MM.1S (cell line): ENCODE results near the gene FAM124A.

Experiments
- DNase-seq: peaks from one replicate; pipeline ENCODE4 v3.0.0-alpha.2; 2015
- H2AFZ ChIP-seq: fragments of 300-600 bp; sonication (generic); 2 replicates; pipeline ENCODE4 v1.6.0; 2016; ENCODE audit warnings: antibody characterized with exemption, low read length
- H3F3A ChIP-seq: fragments of 300-600 bp; sonication (generic); 2 replicates; pipeline ENCODE4 v1.6.1; 2016; ENCODE audit warnings: mild to moderate bottlenecking, antibody characterized with exemption, low read length, moderate library complexity, mixed read lengths; ENCODE audit not compliant: insufficient read depth
- H3K27ac ChIP-seq: fragments of 300-600 bp; sonication (generic); 2 replicates; pipeline ENCODE4 v1.5.1; 2016; ENCODE audit warnings: mild to moderate bottlenecking, low read length
- H3K27me3 ChIP-seq: fragments of 300-600 bp; sonication (generic); replicated peaks from 2 replicates; pipeline ENCODE4 v1.6.0; 2016; ENCODE audit warnings: low read length; ENCODE audit not compliant: insufficient read depth
- H3K36me3 ChIP-seq: fragments of 300-600 bp; sonication (generic); replicated peaks from 2 replicates; pipeline ENCODE4 v1.6.1; 2016; ENCODE audit warnings: mild to moderate bottlenecking, low read length, mixed read lengths; ENCODE audit not compliant: insufficient read depth
- H3K4me1 ChIP-seq: fragments of 300-600 bp; sonication (generic); 2 replicates; pipeline ENCODE4 v1.6.1; 2016; ENCODE audit warnings: low read length, mixed read lengths
- H3K4me2 ChIP-seq: fragments of 300-600 bp; sonication (generic); 2 replicates; pipeline ENCODE4 v1.6.0; 2016; ENCODE audit warnings: low read depth, low read length
- H3K4me3 ChIP-seq: fragments of 300-600 bp; sonication (generic); 2 replicates; pipeline ENCODE4 v1.5.1; 2016; ENCODE audit warnings: low read length, mixed read lengths
- H3K79me2 ChIP-seq: fragments of 300-600 bp; sonication (generic); 2 replicates; pipeline ENCODE4 v1.6.1; 2016; ENCODE audit warnings: mixed run types, low read length, mixed read lengths
- H3K9ac ChIP-seq: fragments of 300-600 bp; sonication (generic); 2 replicates; pipeline ENCODE4 v1.6.1; 2016; ENCODE audit warnings: low read length, mixed read lengths
- H3K9me2 ChIP-seq: fragments of 300-600 bp; sonication (generic); replicated peaks from 2 replicates; pipeline ENCODE4 v1.6.1; 2016; ENCODE audit warnings: mild to moderate bottlenecking, low read length, mixed read lengths; ENCODE audit not compliant: insufficient read depth
- H3K9me3 ChIP-seq: fragments of 300-600 bp; sonication (generic); replicated peaks from 2 replicates; pipeline ENCODE4 v1.6.1; 2016; ENCODE audit warnings: mild to moderate bottlenecking, low read length, mixed read lengths; ENCODE audit not compliant: insufficient read depth
- H4K20me1 ChIP-seq: fragments of 300-600 bp; sonication (generic); 2 replicates; pipeline ENCODE4 v1.6.1; 2016; ENCODE audit warnings: mild to moderate bottlenecking, low read length, moderate library complexity, mixed read lengths; ENCODE audit not compliant: insufficient read depth
- CTCF ChIP-seq: fragments of 300-600 bp; sonication (generic); IDR thresholded peaks from 2 replicates; pipeline ENCODE4 v1.5.1; 2016; ENCODE audit warnings: antibody characterized with exemption, low read length, mixed read lengths
- EZH2 ChIP-seq: fragments of 300-600 bp; sonication (generic); optimal IDR thresholded peaks from 2 replicates; pipeline ENCODE3; 2017; ENCODE audit warnings: low read depth, mild to moderate bottlenecking, antibody characterized with exemption, low read length, mixed read lengths
- EZH2phosphoT487 ChIP-seq: fragments of 300-600 bp; sonication (generic); IDR thresholded peaks from 2 replicates; pipeline ENCODE4 v1.6.1; 2018; ENCODE audit warnings: antibody characterized with exemption, low read length

The FAM124A gene

GRCh38 chr13:51321836-51322235, 99.6 kb downstream of the FAM124A start:
- H3K79me2 ChIP-seq, result no peaks in the 10 kb centered on the region
- no peak for DNase-seq
- no peaks in the 10 kb centered on the region for H3K27me3 ChIP-seq
- no peaks in the 10 kb centered on the region for H3K9me2 ChIP-seq
- no peak overlapping the region for H2AFZ ChIP-seq
- H3K27ac ChIP-seq, result no peak overlapping the region
- H3K9me3 ChIP-seq, result no peaks in the 10 kb centered on the region
- no peaks in the 10 kb centered on the region for H3K36me3 ChIP-seq
- no peaks in the 10 kb centered on the region for H3K4me1 ChIP-seq
- H3K4me2 ChIP-seq, result no peak overlapping the region
- no peak overlapping the region for H3K9ac ChIP-seq
- no peak overlapping the region for H3K4me3 ChIP-seq
- no peaks in the 10 kb centered on the region for H4K20me1 ChIP-seq
- no peaks in the 10 kb centered on the region for H3F3A ChIP-seq
- TF ChIP-seq EZH2 (no peak), CTCF (no peak), EZH2phosphoT487 (no peak)

GRCh38 chr13:51322826-51323225, 100.6 kb downstream of the FAM124A start:
- Histone ChIP-seq H4K20me1 (no peaks in the 10 kb centered on the region), H3K4me2 (no peak overlapping the region), H3K79me2 (no peaks in the 10 kb centered on the region), H3K9ac (no peak overlapping the region), H3K9me2 (no peaks in the 10 kb centered on the region), H3K27me3 (no peaks in the 10 kb centered on the region), H3K27ac (no peak overlapping the region), H3K9me3 (no peaks in the 10 kb centered on the region), H3K4me1 (no peaks in the 10 kb centered on the region), H3K36me3 (no peaks in the 10 kb centered on the region), H3F3A (no peaks in the 10 kb centered on the region), H3K4me3 (no peak overlapping the region), H2AFZ (no peak overlapping the region)
- no peak for DNase-seq
- TF ChIP-seq CTCF (no peak), EZH2 (no peak), EZH2phosphoT487 (no peak)

GRCh38 chr13:51323824-51324511, 101.8 kb downstream of the FAM124A start:
- no peaks in the 10 kb centered on the region for H3K79me2 ChIP-seq
- H3K9ac ChIP-seq, result no peak overlapping the region
- H3K9me3 ChIP-seq, result no peaks in the 10 kb centered on the region
- no peaks in the 10 kb centered on the region for H3K4me1 ChIP-seq
- no peaks in the 10 kb centered on the region for H3K36me3 ChIP-seq
- no peak overlapping the region for H3K27ac ChIP-seq
- TF ChIP-seq EZH2phosphoT487 (no peak), CTCF (no peak), EZH2 (no peak)
- no peak overlapping the region for H3K4me3 ChIP-seq
- H4K20me1 ChIP-seq, result no peaks in the 10 kb centered on the region
- no peak overlapping the region for H3K4me2 ChIP-seq
- H3K27me3 ChIP-seq, result no peaks in the 10 kb centered on the region
- no peaks in the 10 kb centered on the region for H3K9me2 ChIP-seq
- H2AFZ ChIP-seq, result no peak overlapping the region
- H3F3A ChIP-seq, result no peaks in the 10 kb centered on the region
- no peak for DNase-seq
